ENCODE results near the gene NR2F1.
A peak's percentile ranks its signal among the peaks of the same experiment; 100 is the strongest.

Gene NR2F1

GRCh38 chr5:93580063-93580926, 2.7 kb upstream of the NR2F1 start (continued):
- TF ChIP-seq ATF2 (tag by site-specific recombination; IDR thresholded peaks at IDR 0.05; ENCODE audit: low read depth) = no peak
- TF ChIP-seq ZNF274 (IDR thresholded peaks at IDR 0.05; ENCODE audit: low read length) = no peak
- TF ChIP-seq ZNF274 (tag by site-specific recombination; IDR thresholded peaks at IDR 0.05; ENCODE audit: borderline replicate concordance) = no peak
- no peak for TF ChIP-seq ZNF670 (tag by site-specific recombination; IDR thresholded peaks at IDR 0.05; ENCODE audit: low read depth)
- TF ChIP-seq, protein P1, sequence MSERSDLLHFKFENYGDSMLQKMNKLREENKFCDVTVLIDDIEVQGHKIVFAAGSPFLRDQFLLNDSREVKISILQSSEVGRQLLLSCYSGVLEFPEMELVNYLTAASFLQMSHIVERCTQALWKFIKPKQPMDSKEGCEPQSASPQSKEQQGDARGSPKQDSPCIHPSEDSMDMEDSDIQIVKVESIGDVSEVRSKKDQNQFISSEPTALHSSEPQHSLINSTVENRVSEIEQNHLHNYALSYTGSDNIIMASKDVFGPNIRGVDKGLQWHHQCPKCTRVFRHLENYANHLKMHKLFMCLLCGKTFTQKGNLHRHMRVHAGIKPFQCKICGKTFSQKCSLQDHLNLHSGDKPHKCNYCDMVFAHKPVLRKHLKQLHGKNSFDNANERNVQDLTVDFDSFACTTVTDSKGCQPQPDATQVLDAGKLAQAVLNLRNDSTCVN (tag by site-specific recombination; optimal IDR thresholded peaks at IDR 0.05) = peak; percentile 93
- no peak for TF ChIP-seq PRDM10 (tag by site-specific recombination; IDR thresholded peaks at IDR 0.05)
- no peak for TF ChIP-seq ZNF174 (tag by site-specific recombination; IDR thresholded peaks at IDR 0.05)
- no peak for TF ChIP-seq ZNF571 (tag by site-specific recombination; IDR thresholded peaks at IDR 0.05)
- TF ChIP-seq ZNF366 (tag by site-specific recombination; conservative IDR thresholded peaks at IDR 0.05) = peak; percentile 69; the same call in 1 of the 2 replicates
- TF ChIP-seq ZNF677 (tag by site-specific recombination; IDR thresholded peaks at IDR 0.05) = no peak
- no peak for TF ChIP-seq ZNF48 (tag by site-specific recombination; IDR thresholded peaks at IDR 0.05)
- no peak for TF ChIP-seq ZNF530 (tag by site-specific recombination; IDR thresholded peaks at IDR 0.05; ENCODE audit: low read depth)
- peak; percentile 96 for TF ChIP-seq ZNF341 (tag by site-specific recombination; IDR thresholded peaks at IDR 0.05; ENCODE audit: low read depth)
- TF ChIP-seq, protein P2, sequence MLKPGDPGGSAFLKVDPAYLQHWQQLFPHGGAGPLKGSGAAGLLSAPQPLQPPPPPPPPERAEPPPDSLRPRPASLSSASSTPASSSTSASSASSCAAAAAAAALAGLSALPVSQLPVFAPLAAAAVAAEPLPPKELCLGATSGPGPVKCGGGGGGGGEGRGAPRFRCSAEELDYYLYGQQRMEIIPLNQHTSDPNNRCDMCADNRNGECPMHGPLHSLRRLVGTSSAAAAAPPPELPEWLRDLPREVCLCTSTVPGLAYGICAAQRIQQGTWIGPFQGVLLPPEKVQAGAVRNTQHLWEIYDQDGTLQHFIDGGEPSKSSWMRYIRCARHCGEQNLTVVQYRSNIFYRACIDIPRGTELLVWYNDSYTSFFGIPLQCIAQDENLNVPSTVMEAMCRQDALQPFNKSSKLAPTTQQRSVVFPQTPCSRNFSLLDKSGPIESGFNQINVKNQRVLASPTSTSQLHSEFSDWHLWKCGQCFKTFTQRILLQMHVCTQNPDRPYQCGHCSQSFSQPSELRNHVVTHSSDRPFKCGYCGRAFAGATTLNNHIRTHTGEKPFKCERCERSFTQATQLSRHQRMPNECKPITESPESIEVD (tag by site-specific recombination; IDR thresholded peaks at IDR 0.05) = no peak
- peak; percentile 65; the same call in 1 of the 2 replicates for TF ChIP-seq ZNF501 (tag by site-specific recombination; IDR thresholded peaks at IDR 0.05)
- TF ChIP-seq ZBTB7A (tag by site-specific recombination; IDR thresholded peaks at IDR 0.05; ENCODE audit: low read depth) = no peak
- no peak for TF ChIP-seq ZNF140 (tag by site-specific recombination; IDR thresholded peaks at IDR 0.05)
- TF ChIP-seq ZNF623 (tag by site-specific recombination; IDR thresholded peaks at IDR 0.05) = no peak
- TF ChIP-seq BCL11B (tag by site-specific recombination; IDR thresholded peaks at IDR 0.05; ENCODE audit: low read depth) = no peak
- TF ChIP-seq ZNF600 (tag by site-specific recombination; IDR thresholded peaks at IDR 0.05) = peak; percentile 82; the same call in 1 of the 2 replicates
- TF ChIP-seq SALL2 (tag by site-specific recombination; IDR thresholded peaks at IDR 0.05; ENCODE audit: borderline replicate concordance) = no peak
- TF ChIP-seq ZNF449 (tag by site-specific recombination; IDR thresholded peaks at IDR 0.05) = 0 out of 2 replicates have a peak, but pooled peaks have one; percentile 10
- peak; percentile 37; the same call in 1 of the 2 replicates for TF ChIP-seq EGR2 (tag by site-specific recombination; IDR thresholded peaks at IDR 0.05; ENCODE audit: low read depth)
- peak; percentile 72 for TF ChIP-seq ZNF335 (tag by site-specific recombination; conservative IDR thresholded peaks at IDR 0.05)
- TF ChIP-seq, protein P3, sequence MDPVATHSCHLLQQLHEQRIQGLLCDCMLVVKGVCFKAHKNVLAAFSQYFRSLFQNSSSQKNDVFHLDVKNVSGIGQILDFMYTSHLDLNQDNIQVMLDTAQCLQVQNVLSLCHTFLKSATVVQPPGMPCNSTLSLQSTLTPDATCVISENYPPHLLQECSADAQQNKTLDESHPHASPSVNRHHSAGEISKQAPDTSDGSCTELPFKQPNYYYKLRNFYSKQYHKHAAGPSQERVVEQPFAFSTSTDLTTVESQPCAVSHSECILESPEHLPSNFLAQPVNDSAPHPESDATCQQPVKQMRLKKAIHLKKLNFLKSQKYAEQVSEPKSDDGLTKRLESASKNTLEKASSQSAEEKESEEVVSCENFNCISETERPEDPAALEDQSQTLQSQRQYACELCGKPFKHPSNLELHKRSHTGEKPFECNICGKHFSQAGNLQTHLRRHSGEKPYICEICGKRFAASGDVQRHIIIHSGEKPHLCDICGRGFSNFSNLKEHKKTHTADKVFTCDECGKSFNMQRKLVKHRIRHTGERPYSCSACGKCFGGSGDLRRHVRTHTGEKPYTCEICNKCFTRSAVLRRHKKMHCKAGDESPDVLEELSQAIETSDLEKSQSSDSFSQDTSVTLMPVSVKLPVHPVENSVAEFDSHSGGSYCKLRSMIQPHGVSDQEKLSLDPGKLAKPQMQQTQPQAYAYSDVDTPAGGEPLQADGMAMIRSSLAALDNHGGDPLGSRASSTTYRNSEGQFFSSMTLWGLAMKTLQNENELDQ (tag by site-specific recombination; IDR thresholded peaks at IDR 0.05; ENCODE audit: low read depth) = no peak
- TF ChIP-seq ZNF2 (tag by site-specific recombination; IDR thresholded peaks at IDR 0.05) = peak; percentile 75
